ENCODE data around the gene TBC1D30.
"Not testable (repeated sequence)": the region's sequence is repeated elsewhere in the genome, so short reads cannot be mapped to it uniquely, and the experiment has no call there.

Gene TBC1D30

DNA sequence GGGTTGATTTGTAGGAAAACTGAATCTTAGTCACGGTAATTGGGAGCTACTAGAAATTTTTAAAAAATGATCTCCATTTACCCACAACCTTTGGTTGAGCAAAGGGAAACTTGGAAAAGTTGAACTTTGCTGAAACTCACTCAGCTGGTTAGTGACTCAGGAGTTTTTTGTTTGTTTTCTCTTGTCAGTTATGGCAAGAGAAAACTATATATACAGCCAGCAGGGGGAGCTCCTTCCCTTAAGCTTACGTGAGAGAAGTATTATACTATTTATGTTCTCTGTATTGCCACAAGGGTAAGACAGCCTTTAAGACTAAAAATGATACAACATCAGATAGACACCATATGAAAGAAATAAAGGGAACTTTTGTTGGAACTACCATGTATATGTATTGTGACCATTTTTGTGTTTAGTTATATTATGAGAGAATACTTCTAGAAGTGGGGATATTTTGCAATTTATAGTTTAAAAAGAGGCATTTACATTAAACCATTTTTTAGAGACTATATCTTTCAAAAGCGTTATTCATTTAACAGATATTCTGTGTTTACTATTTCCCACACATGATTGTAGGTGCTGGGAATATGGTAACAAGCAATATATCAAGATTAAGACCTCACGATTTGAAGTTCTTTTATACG is 28.1 kb upstream of the TBC1D30 start:
- DNase-seq (ENCODE audit: low read depth): peak; percentile 76
- peak; percentile 71 for TF ChIP-seq CTCF (IDR thresholded peaks at IDR 0.05; ENCODE audit: low read depth, low read length, missing control alignments)
- no peak overlapping the region for H3K4me3 ChIP-seq (ENCODE audit: low read depth, low read length)

- TF ChIP-seq CTCF (IDR thresholded peaks at IDR 0.05; ENCODE audit: low read depth, low read length, missing control alignments): no peak
- DNase-seq (ENCODE audit: low read depth): no peak
- H3K4me3 ChIP-seq (ENCODE audit: low read depth, low read length): no peak overlapping the region
These were observed 27.3 kb upstream of the TBC1D30 start for GRCh38 chr12:64797156-64797555.

GRCh38 chr12:64798165-64798564 is 26.3 kb upstream of the TBC1D30 start:
- DNase-seq (ENCODE audit: low read depth): no peak
- no peak for TF ChIP-seq CTCF (IDR thresholded peaks at IDR 0.05; ENCODE audit: low read depth, low read length, missing control alignments)
- H3K4me3 ChIP-seq (ENCODE audit: low read depth, low read length): no peak overlapping the region

- no peak overlapping the region for H3K4me3 ChIP-seq (ENCODE audit: low read depth, low read length)
- DNase-seq (ENCODE audit: low read depth): peak; percentile 12
- no peak for TF ChIP-seq CTCF (IDR thresholded peaks at IDR 0.05; ENCODE audit: low read depth, low read length, missing control alignments)
These were observed 23.8 kb upstream of the TBC1D30 start for GRCh38 chr12:64800640-64801039.

DNA sequence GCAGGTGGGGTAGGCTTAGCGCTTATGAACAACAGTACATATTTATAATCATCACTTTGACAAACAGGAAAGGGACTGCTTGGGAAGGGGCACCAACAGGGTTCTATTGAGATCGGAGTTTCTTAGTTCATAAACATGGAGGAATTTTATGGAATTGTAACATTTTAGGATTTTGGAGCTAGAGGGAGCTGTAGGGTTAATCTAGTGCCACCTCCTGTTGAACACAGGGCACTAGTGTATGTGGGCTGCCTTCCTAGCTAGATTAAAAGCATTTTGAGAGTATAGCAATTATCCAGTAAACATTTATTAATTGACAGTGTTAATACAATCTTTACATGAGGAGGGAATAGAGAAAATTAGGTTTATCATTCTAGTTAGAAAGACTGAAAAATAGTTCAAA is 23.1 kb upstream of the TBC1D30 start:
- no peak for DNase-seq (ENCODE audit: low read depth)
- no peak overlapping the region for H3K4me3 ChIP-seq (ENCODE audit: low read depth, low read length)
- TF ChIP-seq CTCF (IDR thresholded peaks at IDR 0.05; ENCODE audit: low read depth, low read length, missing control alignments): no peak

DNA sequence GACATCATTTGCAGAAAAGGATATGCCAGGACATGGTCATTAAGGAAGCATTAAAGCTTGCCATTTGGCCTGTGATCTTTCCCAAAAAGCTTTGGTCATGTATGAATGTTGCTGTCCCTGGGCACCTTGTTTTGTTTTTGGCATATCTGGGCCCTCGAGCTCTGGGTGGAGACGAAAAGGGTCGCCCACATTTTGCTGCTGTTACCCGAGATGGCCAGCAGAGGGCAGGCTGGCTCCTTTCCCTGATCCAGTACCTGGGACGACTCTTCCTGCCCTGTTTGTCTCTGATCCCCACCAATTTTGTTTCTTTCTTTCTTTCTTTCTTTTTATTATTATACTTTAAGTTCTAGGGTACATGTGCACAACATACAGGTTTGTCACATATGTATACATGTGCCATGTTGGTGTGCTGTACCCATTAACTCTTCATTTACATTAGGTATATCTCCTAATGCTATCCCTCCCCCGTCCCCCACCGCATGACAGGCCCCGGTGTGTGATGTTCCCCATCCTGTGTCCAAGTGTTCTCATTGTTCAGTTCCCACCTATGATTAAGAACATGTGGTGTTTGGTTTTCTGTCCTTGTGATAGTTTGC is 22.2 kb upstream of the TBC1D30 start:
- H3K4me3 ChIP-seq (ENCODE audit: low read depth, low read length); DNase-seq (ENCODE audit: low read depth): not testable (repeated sequence)
- TF ChIP-seq CTCF (IDR thresholded peaks at IDR 0.05; ENCODE audit: low read depth, low read length, missing control alignments): peak; percentile 95

- H3K4me3 ChIP-seq (ENCODE audit: low read depth, low read length): no peak overlapping the region
- DNase-seq (ENCODE audit: low read depth): no peak
- TF ChIP-seq CTCF (IDR thresholded peaks at IDR 0.05; ENCODE audit: low read depth, low read length, missing control alignments): no peak
These were observed 18.3 kb upstream of the TBC1D30 start for GRCh38 chr12:64806173-64806572.

All from GM12864 (cell line).